IPS-20b (cell line): ENCODE measurements around the gene ZDHHC7.

Experiments
- H3K27ac ChIP-seq: one replicate; pipeline ENCODE4 v1.5.1; 2013; ENCODE audit warnings: low read length
- H3K27me3 ChIP-seq: 2 replicates; pipeline ENCODE4 v1.6.1; 2013; ENCODE audit warnings: mild to moderate bottlenecking, low read length, inconsistent platforms; ENCODE audit not compliant: insufficient read depth
- H3K36me3 ChIP-seq: 2 replicates; pipeline ENCODE4 v1.6.1; 2013; ENCODE audit warnings: low read depth, mild to moderate bottlenecking, inconsistent platforms, low read length, moderate library complexity; ENCODE audit not compliant: insufficient read depth
- H3K4me1 ChIP-seq: 2 replicates; pipeline ENCODE4 v1.6.1; 2013; ENCODE audit warnings: mild to moderate bottlenecking, control low read depth, inconsistent platforms, low read length, moderate library complexity; ENCODE audit not compliant: insufficient read depth
- H3K4me3 ChIP-seq: 2 replicates; pipeline ENCODE4 v1.5.1; 2013; ENCODE audit warnings: mild to moderate bottlenecking, low read length, inconsistent platforms
- H3K9ac ChIP-seq: 2 replicates; pipeline ENCODE4 v1.6.1; 2013; ENCODE audit warnings: low read depth, mild to moderate bottlenecking, inconsistent platforms, low read length, moderate library complexity
- H3K9me3 ChIP-seq: 2 replicates; pipeline ENCODE4 v1.6.1; 2013; ENCODE audit warnings: mild to moderate bottlenecking, low read depth, low read length, inconsistent platforms; ENCODE audit not compliant: insufficient read depth

The ZDHHC7 gene

DNA sequence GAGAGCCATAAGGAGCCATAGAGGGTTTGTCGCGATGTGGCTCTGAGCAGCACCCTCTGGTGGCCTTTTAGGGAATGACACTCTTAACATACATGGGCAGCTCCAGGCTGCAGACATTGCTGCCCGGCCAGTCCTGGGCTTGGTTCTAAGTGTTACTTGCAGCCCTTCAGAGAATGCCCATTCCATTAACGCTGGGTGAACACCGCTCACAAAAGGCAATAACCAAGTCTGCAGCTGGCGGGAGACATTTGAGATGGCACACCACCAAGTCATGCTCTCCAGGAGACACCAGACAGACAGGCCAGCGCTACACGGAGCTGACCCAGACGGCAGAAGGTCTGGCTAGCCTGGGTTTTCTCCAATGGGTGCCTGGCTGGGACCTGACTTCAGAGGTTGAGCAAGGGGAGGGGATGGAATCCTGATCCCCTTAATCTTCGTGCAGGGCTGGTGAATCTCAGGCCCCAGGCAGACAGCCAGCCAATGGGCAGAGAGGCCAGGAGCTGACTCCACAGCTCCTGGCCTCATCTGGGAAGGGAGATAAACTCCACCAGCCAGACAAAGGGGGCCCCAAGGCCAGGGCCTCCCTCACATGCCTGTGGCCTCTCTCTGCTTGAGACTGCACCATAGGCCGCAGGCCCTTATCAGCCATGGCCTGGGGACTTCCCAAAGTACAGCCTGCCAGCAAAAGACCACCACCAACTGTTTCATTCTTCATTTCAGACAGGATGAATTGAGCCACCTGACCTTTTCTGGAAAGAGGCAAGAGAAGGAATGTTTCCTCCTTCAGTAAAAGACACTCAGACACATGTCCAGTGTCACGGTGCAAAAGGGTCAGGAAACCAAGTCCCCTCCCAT is 58.8 kb downstream of the ZDHHC7 start:
- Histone ChIP-seq H3K9me3 (no peaks in the 10 kb centered on the region), H3K36me3 (no peaks in the 10 kb centered on the region), H3K4me3 (no peak overlapping the region), H3K27me3 (no peaks in the 10 kb centered on the region), H3K9ac (no peak overlapping the region), H3K4me1 (no peaks in the 10 kb centered on the region; the same call in 1 of the 2 replicates), H3K27ac (no peak overlapping the region)

DNA sequence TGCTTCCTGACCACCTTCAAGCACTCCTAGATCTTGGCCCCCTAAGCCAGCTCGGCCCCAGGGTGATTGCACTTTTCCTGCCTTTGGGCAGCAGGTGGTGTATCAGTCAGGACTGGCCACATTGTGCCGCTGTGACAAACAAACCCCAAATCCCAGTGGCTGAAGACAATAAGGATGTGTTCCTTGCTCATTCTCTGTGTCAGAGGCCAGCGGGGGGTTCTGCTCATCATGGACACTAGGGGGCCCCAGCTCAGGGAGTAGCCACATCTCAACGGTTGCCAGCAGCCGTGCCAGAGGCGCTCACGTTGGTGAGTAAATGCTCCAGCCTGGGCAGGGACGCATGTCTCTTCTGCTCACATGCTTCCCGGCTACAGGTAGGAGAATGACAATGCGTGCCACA is 60.4 kb downstream of the ZDHHC7 start:
- Histone ChIP-seq H3K4me3 (no peak overlapping the region), H3K36me3 (no peaks in the 10 kb centered on the region)

DNA sequence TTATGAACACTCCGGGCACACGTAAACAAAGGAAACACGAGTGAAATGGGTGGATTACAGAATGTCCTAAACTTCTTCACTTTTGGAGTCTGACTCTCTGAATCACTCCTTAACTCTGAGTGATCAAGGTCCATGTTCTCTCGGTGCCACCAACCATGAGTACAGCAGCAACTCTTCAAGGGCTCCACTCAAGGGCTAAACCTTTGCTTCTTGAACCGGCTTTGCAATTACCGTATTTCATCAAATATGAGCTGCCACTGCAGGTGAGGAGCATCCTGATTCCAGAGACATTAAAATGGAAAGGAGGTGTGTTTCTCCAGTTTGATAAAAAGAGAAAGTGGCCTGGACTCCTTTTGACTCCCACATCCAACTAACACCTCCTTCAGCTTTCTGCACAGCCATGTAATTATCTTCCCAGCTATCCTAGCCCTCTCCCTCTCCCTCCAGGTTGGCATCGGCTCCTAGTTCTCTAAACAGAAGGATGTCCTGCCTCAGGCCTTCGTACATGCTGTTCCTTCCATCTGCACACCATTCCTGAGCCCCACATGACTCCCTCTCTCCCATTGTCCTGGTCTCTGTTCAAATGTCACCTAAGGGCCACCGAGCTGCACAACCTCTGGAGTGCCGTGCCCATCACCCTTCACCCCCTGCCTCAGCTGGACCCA is 61.4 kb downstream of the ZDHHC7 start:
- no peaks in the 10 kb centered on the region for H3K9me3 ChIP-seq
- no peak overlapping the region for H3K27ac ChIP-seq
- H3K4me3 ChIP-seq = no peak overlapping the region
- no peaks in the 10 kb centered on the region for H3K36me3 ChIP-seq
- no peak overlapping the region for H3K9ac ChIP-seq
- no peaks in the 10 kb centered on the region for H3K27me3 ChIP-seq
- H3K4me1 ChIP-seq = no peaks in the 10 kb centered on the region; the same call in 1 of the 2 replicates

More for the DNA sequence above, 60.4 kb downstream of the ZDHHC7 start:
- Histone ChIP-seq H3K9me3 (no peaks in the 10 kb centered on the region), H3K27ac (no peak overlapping the region), H3K27me3 (no peaks in the 10 kb centered on the region), H3K4me1 (no peaks in the 10 kb centered on the region; the same call in 1 of the 2 replicates), H3K9ac (no peak overlapping the region)

DNA sequence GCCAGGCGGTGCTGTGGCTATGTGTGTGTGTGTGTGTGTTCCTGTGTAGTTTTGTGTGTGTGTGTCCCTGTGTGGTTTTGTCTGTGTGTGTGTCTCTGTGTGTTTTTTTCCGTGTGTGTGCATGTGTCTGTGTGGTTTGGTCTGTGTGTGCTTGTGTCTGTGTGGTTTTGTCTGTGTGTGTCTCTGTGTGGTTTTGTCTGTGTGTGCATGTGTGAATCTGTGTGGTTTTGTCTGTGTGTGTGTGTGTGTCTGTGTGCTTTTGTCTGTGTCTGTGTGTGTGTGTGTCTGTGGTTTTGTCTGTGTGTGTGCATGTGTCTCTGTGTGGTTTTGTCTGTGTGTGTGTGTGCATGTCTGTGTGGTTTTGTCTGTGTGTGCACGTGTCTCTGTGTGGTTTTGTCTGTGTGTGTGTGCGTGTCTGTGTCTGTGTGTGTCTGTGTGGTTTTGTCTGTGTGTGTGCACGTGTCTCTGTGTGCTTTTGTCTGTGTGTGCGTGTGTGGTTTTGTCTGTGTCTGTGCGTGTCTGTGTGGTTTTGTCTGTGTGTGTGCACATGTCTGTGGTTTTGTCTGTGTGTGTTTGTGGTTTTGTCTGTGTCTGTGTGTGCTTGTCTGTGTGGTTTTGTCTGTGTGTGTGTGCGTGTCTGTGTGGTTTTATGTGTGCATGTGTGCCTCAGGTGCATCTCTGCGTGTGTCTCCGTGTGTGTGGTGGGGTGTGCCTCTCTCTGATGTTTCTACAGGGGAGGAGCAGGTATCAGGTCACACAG is 62.3 kb downstream of the ZDHHC7 start:
- Histone ChIP-seq H3K27me3 (no peaks in the 10 kb centered on the region), H3K4me1 (no peaks in the 10 kb centered on the region; the same call in 1 of the 2 replicates), H3K9ac (no peak overlapping the region), H3K27ac (no peak overlapping the region), H3K4me3 (no peak overlapping the region), H3K36me3 (no peaks in the 10 kb centered on the region), H3K9me3 (no peaks in the 10 kb centered on the region)

DNA sequence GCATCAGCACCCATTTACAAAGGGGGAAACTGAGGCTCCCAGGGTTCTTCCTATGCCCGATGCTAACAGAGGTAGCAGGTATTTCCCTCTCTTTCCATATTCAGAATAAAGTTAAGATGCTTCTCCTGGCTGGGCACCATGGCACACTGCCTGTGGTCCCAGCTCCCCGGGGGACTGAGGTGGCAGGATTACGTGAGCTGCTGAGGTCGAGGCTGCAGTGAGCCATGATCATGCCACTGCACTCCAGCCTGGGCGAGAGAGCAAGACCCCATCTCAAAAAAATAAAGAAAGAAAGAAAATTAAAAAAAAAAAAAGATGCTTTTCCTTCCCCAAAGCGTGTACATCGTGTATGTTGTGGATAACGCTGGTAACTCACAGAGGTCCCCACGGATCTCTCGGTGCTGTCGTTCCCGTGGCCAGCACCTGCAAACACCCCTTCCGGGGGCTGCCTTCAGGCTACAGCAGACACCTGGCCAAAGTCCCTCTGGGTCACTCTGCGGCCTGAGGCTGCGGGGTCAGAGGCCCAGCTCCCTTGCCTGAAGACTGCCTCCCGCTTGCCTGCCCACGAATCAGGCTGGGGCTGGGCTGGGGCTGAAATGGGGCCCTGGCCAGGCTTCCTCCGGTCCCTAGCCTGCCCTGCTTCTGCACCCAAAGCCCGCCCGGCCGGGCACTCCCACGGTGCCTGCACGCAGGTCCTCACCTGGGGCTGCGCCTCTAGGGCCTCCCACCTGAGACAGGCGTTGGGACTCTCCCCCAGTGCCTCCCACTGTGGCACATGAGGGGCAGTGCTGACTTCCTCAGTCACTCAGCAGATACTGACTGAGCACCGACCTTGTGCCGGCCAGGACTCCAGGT is 63.1 kb downstream of the ZDHHC7 start:
- H3K27me3 ChIP-seq = no peaks in the 10 kb centered on the region
- H3K36me3 ChIP-seq = no peaks in the 10 kb centered on the region
- no peak overlapping the region for H3K4me3 ChIP-seq
- H3K27ac ChIP-seq = no peak overlapping the region
- no peaks in the 10 kb centered on the region for H3K9me3 ChIP-seq
- no peak overlapping the region for H3K9ac ChIP-seq
- H3K4me1 ChIP-seq = no peaks in the 10 kb centered on the region; the same call in 1 of the 2 replicates

DNA sequence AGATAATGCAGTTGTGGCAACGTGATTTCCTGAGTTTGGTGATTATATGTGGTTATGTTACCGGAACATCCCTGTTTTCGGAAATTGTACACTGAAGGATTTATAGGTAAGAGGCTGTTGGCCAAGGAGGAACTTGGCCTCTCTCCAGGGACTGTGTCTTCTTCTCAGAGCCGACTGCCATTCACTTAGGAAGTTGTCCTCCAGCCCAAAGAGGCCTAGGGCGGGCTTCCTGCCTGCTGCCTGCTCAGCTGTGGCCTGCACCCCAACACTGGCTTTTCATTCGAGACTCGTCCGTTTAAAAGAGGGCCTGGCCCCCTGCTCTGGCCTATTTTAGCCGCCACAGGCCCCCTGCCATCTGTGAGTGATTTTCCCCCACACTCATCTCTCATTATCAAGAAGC is 64.3 kb downstream of the ZDHHC7 start:
- Histone ChIP-seq H3K9ac (no peak overlapping the region), H3K4me3 (no peak overlapping the region), H3K36me3 (no peaks in the 10 kb centered on the region), H3K27me3 (no peaks in the 10 kb centered on the region), H3K9me3 (no peaks in the 10 kb centered on the region), H3K4me1 (no peaks in the 10 kb centered on the region), H3K27ac (no peak overlapping the region)

DNA sequence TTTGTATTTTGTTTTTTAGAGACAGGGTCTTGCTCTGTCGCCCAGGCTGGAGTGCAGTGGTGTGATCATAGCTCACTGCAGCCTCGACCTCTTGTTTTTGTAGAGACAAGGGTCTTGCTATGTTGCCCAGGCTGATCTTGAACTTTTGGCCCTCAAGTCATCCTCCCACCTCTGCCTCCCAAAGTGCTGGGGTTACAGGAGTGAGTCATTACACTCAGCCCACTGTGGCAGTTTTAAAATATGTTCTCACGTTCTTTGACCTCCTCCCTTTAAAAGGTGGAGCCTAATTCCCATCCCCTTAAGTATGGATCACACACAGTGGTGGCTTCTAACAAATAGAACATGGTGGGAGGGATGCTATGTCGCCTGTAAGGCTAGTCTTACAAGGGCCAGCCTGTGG is 67.7 kb downstream of the ZDHHC7 start:
- Histone ChIP-seq H3K9ac (no peak overlapping the region), H3K4me3 (no peak overlapping the region), H3K9me3 (no peaks in the 10 kb centered on the region), H3K36me3 (no peaks in the 10 kb centered on the region), H3K27ac (no peak overlapping the region), H3K4me1 (no peaks in the 10 kb centered on the region), H3K27me3 (no peaks in the 10 kb centered on the region)

DNA sequence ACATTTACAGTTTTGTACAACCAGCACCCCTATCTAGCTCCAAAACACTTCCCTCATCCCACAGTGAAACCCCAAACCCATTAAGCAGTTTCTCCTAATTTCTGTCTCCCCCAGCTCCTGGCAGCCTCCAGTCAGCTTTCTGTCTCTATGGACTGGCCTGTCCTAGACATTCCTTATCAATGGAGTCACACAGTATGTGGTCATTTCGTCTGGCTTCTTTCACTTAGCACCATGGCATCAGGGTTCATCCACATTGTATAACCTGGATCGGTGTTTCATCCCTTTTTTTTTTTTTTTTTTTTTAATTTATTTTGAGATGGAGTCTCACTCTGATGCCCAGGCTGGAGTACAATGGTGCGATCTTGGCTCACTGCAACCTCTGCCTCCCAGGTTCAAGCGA is 68.5 kb downstream of the ZDHHC7 start:
- no peaks in the 10 kb centered on the region for H3K4me1 ChIP-seq
- H3K27me3 ChIP-seq = no peaks in the 10 kb centered on the region
- H3K4me3 ChIP-seq = no peak overlapping the region
- H3K36me3 ChIP-seq = no peaks in the 10 kb centered on the region
- no peak overlapping the region for H3K9ac ChIP-seq
- H3K27ac ChIP-seq = no peak overlapping the region
- H3K9me3 ChIP-seq = no peaks in the 10 kb centered on the region

DNA sequence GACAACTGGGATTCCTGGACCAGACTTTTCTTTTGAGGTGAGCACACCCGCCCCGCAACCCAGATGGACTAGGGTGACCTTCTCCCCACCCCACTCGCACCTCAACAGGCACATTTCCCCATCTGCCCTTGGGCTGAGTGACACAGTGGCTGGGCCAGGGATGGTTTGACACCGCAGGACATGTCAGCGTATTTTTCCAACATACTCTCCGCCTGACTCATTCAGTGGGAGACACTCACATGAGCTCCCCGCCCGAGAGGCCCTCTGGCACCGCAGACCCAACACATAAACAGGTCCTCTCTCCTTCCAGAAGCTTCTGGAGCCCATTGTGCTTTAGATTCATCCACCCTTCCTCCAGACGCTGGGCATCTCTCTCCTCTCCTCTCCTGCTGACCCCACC is 69.4 kb downstream of the ZDHHC7 start:
- Histone ChIP-seq H3K9ac (no peak overlapping the region), H3K36me3 (no peaks in the 10 kb centered on the region), H3K9me3 (no peaks in the 10 kb centered on the region), H3K27ac (no peak overlapping the region), H3K27me3 (no peaks in the 10 kb centered on the region), H3K4me3 (no peak overlapping the region), H3K4me1 (no peaks in the 10 kb centered on the region)

DNA sequence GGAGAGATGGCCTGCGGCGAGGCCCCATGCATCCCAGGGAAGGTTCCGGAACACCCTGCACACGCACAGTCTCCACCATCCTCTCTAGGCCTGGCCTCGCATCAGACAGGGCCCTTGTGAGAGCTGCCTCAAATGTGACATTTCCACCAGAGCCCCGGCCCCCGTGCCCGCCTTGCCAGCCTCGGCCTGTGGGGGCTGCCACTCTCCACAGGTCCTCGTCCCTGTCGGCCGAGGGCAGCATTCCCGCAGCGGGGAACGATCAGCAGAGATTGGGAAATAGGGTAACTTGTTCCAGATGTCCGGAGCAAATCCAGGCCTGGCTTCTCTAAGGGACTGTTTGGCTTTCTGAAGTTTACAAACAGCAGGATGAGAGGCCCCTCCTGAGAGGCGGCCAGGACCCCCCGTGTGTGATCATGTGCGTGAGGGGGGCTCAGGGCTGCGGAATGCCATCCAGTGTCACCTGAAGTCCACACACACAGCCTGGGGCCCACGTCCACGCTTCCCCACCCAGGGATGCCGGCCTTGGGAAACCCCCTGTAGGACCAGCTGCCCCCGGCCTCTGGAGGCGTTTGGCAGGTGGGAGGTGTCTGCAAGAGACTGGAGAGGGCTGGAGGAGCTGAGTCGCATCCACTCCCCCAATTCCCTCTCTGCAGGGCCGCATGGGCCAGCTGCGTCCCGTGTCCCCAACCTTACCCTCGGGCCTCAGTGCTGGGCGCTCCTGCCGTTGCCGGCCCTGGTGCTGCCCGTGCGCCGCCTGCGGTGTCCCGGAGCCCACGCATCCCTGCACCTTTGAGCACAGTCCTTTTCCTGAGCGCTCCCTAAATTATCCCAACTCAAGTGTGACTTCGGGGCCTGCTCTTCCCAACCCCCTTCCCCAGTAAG is 70.4 kb downstream of the ZDHHC7 start:
- no peaks in the 10 kb centered on the region for H3K36me3 ChIP-seq
- no peak overlapping the region for H3K4me3 ChIP-seq
- H3K9ac ChIP-seq = no peak overlapping the region
- H3K27ac ChIP-seq = no peak overlapping the region
- no peaks in the 10 kb centered on the region for H3K4me1 ChIP-seq
- H3K27me3 ChIP-seq = no peaks in the 10 kb centered on the region
- H3K9me3 ChIP-seq = no peaks in the 10 kb centered on the region
